ENCODE data around the gene TEX51. TPM values are rescaled to one million over a fixed set of nuclear protein-coding genes. Genes with fewer than 3 reads are reported as not detected.

TEX51 gene
- polyA plus RNA-seq, 1 of the 3 experiments (the other 2 are of a cell fraction), result not detected

- POLR2A ChIA-PET, result interaction anchor here (0.6 kb wide), 1 partner anchor 108 kb away, joined by 3 read pairs; no protein-coding TSS in a partner anchor
- H3K4me3 ChIP-seq (ENCODE audit: low read depth in 2 of 2, low read length in 1 of 2), result no peak overlapping the region
- TF ChIP-seq GABPA (IDR thresholded peaks at IDR 0.05; ENCODE audit: low read depth) (no peak), FOXJ3 (CRISPR knock-in tag; IDR thresholded peaks at IDR 0.05) (no peak), EP300 (IDR thresholded peaks at IDR 0.05; ENCODE audit: borderline replicate concordance in 1 of 2, low read depth in 1 of 2, low read length in 1 of 2) (no peak), SIN3A (IDR thresholded peaks at IDR 0.05; ENCODE audit: borderline replicate concordance, low read depth, low read length) (no peak), RAD21 (IDR thresholded peaks at IDR 0.05; ENCODE audit: low read length) (no peak), ELF1 (IDR thresholded peaks at IDR 0.05) (no peak)
- H3K27ac ChIP-seq (ENCODE audit: low read depth in 2 of 2, low read length in 1 of 2), result no peak overlapping the region
- H3K9me3 ChIP-seq, result no peaks in the 10 kb centered on the region
- H3K9ac ChIP-seq, result no peak overlapping the region
- no peaks in the 10 kb centered on the region for H3K36me3 ChIP-seq (replicated peaks in 1 of 2; ENCODE audit: control insufficient read depth in 1 of 2, insufficient read depth in 2 of 2, low read length in 1 of 2)
- no peaks in the 10 kb centered on the region for H4K20me1 ChIP-seq (ENCODE audit: insufficient read depth)
- H3K4me1 ChIP-seq (ENCODE audit: control insufficient read depth in 1 of 2, insufficient read depth in 2 of 2, low read depth in 1 of 2, low read length in 1 of 2), result peaks cover 0 to 16% of the 10 kb centered on the region in 2 experiments; a peak in 1 of 4 replicates
- 29% methylated on average over 6 of the region's 10 CpGs for WGBS (ENCODE audit: low lambda C conversion rate)
- DNase-seq, result no peak
- no peaks in the 10 kb centered on the region for H3K9me2 ChIP-seq
- no peaks in the 10 kb centered on the region for H3K27me3 ChIP-seq (ENCODE audit: insufficient read depth)
- H3K79me2 ChIP-seq (ENCODE audit: insufficient read depth), result no peaks in the 10 kb centered on the region
- CTCF ChIA-PET, result no interaction called here
- no peaks in the 10 kb centered on the region for H3F3A ChIP-seq (replicated peaks; ENCODE audit: insufficient read depth)
- no peak overlapping the region for H2AFZ ChIP-seq (ENCODE audit: low read depth)
- no peak overlapping the region for H3K4me2 ChIP-seq
Observed at GRCh38 chr2:126891681-126892500, 6.8 kb upstream of the TEX51 start.

GRCh38 chr2:126893153-126893552, 5.5 kb upstream of the TEX51 start:
- Histone ChIP-seq H3K27ac (ENCODE audit: low read depth in 2 of 2, low read length in 1 of 2) (no peak overlapping the region), H3F3A (replicated peaks; ENCODE audit: insufficient read depth) (no peaks in the 10 kb centered on the region), H4K20me1 (ENCODE audit: insufficient read depth) (no peaks in the 10 kb centered on the region), H3K79me2 (ENCODE audit: insufficient read depth) (no peaks in the 10 kb centered on the region), H2AFZ (ENCODE audit: low read depth) (no peak overlapping the region), H3K4me2 (no peak overlapping the region), H3K4me1 (ENCODE audit: control insufficient read depth in 1 of 2, insufficient read depth in 2 of 2, low read depth in 1 of 2, low read length in 1 of 2) (peaks cover 0 to 15% of the 10 kb centered on the region in 2 experiments; a peak in 1 of 4 replicates), H3K9me2 (no peaks in the 10 kb centered on the region), H3K36me3 (replicated peaks in 1 of 2; ENCODE audit: control insufficient read depth in 1 of 2, insufficient read depth in 2 of 2, low read length in 1 of 2) (no peaks in the 10 kb centered on the region), H3K9ac (no peak overlapping the region), H3K9me3 (no peaks in the 10 kb centered on the region), H3K4me3 (ENCODE audit: low read depth in 2 of 2, low read length in 1 of 2) (no peak overlapping the region), H3K27me3 (ENCODE audit: insufficient read depth) (no peaks in the 10 kb centered on the region)
- WGBS (ENCODE audit: low lambda C conversion rate), result 16% methylated on average over 4 of the region's 4 CpGs
- CTCF ChIA-PET, result no interaction called here
- DNase-seq, result no peak
- POLR2A ChIA-PET, result no interaction called here
- TF ChIP-seq ELF1 (IDR thresholded peaks at IDR 0.05), result no peak

GRCh38 chr2:126893606-126894005, 5.1 kb upstream of the TEX51 start:
- H3K27ac ChIP-seq (ENCODE audit: low read depth in 2 of 2, low read length in 1 of 2), result no peak overlapping the region
- H3K9me2 ChIP-seq, result no peaks in the 10 kb centered on the region
- no peaks in the 10 kb centered on the region for H3F3A ChIP-seq (replicated peaks; ENCODE audit: insufficient read depth)
- H3K4me3 ChIP-seq (ENCODE audit: low read depth in 2 of 2, low read length in 1 of 2), result no peak overlapping the region
- no peaks in the 10 kb centered on the region for H3K27me3 ChIP-seq (ENCODE audit: insufficient read depth)
- no peaks in the 10 kb centered on the region for H3K9me3 ChIP-seq
- TF ChIP-seq JUND (IDR thresholded peaks at IDR 0.05) (no peak), ZBTB33 (IDR thresholded peaks at IDR 0.05; ENCODE audit: borderline replicate concordance, low read depth) (no peak), MAX (IDR thresholded peaks at IDR 0.05; ENCODE audit: low read depth) (no peak), GABPA (IDR thresholded peaks at IDR 0.05; ENCODE audit: low read depth) (no peak), TAF1 (IDR thresholded peaks at IDR 0.05; ENCODE audit: borderline replicate concordance, low read depth, low read length) (no peak), RXRA (IDR thresholded peaks at IDR 0.05; ENCODE audit: borderline replicate concordance, low read depth) (no peak), FOXJ3 (CRISPR knock-in tag; IDR thresholded peaks at IDR 0.05) (no peak), RAD21 (IDR thresholded peaks at IDR 0.05; ENCODE audit: low read length) (no peak), FOSL2 (IDR thresholded peaks at IDR 0.05; ENCODE audit: borderline replicate concordance, low read depth) (no peak)
- no peaks in the 10 kb centered on the region for H4K20me1 ChIP-seq (ENCODE audit: insufficient read depth)
- H3K4me1 ChIP-seq (ENCODE audit: control insufficient read depth in 1 of 2, insufficient read depth in 2 of 2, low read depth in 1 of 2, low read length in 1 of 2), result peaks cover 0 to 13% of the 10 kb centered on the region in 2 experiments; a peak in 1 of 4 replicates
- CTCF ChIA-PET, result interaction anchor here (1.3 kb wide), 1 partner anchor 79 kb away, joined by 4 read pairs; no protein-coding TSS in a partner anchor
- H2AFZ ChIP-seq (ENCODE audit: low read depth), result no peak overlapping the region
- no peaks in the 10 kb centered on the region for H3K79me2 ChIP-seq (ENCODE audit: insufficient read depth)
- H3K4me2 ChIP-seq, result no peak overlapping the region
- H3K36me3 ChIP-seq (replicated peaks in 1 of 2; ENCODE audit: control insufficient read depth in 1 of 2, insufficient read depth in 2 of 2, low read length in 1 of 2), result no peaks in the 10 kb centered on the region
- H3K9ac ChIP-seq, result no peak overlapping the region
- POLR2A ChIA-PET, result no interaction called here
- no peak for DNase-seq

Measured in SK-N-SH (cell line).